HG02610 (cell line): ENCODE measurements around the gene SLC26A9.

Source experiments
- ATAC-seq: cut with Tn5 transposase; IDR thresholded peaks from one replicate; pipeline ENCODE4 v1.9.1; 2021; ENCODE audit warnings: mild to moderate bottlenecking, moderate library complexity; ENCODE audit not compliant: unreplicated experiment

The SLC26A9 gene

DNA sequence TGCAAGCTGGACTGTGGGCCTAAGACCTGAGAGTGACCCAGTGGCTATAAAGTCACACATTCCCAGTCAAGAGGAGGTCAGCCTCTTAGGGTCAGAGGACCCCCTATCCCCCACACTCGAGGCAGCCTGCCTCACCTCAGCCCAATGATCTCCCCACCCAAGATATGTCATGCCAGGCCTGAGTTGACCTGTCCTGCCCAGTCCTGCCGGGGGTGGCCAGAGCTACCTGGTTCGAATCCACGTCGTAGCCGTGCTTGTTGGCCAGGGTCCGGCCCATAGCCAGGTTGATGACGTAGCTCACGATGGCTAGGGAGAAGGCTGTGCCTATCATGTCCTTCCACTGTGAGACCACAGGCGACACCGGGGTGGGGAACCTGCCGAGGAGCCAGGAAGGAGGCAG lies 15.6 kb downstream of the SLC26A9 start:
- no peak for ATAC-seq

DNA sequence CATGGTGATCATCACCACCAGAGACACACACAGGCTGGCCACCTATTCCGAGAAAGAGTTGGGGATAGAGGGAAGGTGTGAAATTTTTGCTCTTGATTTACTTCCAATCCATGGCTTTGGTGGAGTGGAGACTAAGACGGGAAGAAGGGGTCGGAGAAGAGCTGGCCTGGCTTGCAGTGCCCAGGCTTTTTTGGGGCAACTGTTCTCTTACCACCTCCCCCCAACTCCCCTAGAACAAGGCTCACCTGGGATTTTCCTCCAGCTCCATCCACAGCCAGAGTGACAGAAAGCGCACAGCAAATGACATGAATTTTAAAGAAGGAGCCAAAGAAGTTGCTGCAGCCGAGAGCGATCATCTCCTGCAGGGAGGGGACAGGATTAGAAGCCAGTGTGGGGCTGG lies 16.0 kb downstream of the SLC26A9 start:
- ATAC-seq = no peak

DNA sequence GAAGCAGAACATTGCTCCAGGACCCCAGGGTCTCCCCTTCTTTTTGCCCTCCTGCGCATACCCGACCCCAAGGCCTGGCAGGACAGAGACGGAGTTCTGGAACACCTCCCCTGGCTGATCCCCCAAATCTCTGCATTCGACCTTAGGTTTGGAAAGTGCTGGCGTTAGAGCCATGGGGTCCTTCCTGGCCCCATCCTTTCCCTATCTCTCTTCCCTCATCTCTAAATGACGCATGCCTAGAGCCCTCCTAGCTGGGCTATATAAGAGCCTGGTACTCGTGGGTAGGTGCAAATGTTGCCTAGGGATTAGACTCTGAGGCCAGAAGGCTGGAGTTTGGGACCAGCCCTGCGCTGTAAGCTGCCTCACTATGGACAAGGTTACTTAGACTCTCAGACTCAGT lies 16.6 kb downstream of the SLC26A9 start:
- ATAC-seq = no peak

DNA sequence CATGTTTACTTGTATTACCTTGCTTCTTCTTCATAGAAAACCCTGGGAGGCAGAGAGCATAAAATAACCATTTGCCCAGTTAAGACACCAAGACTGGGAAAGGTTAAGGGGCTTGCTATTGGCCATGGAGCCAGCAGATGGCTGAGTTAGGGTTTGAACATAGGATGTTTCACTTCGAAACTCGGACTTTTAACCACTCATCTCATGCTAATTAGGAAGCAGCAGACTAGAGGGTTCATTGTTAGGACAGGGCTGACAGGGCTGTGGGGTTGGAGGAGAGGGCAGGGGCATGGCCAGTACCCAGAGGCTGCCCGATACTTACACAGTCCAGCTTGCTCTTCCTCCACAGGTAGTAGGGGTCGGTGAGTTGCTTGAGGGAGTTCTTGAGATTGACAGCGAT lies 17.0 kb downstream of the SLC26A9 start:
- ATAC-seq = no peak

DNA sequence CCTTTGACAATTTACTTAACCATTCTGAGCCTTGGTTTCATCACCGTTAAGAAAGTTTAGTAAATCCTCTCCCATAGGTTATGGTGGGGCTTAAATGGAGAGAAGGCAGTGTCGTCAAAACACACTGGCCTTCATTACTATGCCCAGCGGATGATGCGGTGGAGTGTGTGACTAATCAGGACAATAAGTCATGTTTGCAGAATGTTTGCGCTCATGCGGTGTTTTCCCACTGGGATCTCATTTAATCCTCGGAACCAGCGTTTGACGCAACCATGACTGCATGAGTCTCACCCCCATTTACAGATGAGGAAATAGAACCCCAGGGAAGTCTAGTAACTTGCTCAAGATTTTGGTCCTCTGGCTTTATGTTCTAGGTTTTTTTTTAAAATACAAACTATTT lies 17.5 kb downstream of the SLC26A9 start:
- ATAC-seq = no peak

DNA sequence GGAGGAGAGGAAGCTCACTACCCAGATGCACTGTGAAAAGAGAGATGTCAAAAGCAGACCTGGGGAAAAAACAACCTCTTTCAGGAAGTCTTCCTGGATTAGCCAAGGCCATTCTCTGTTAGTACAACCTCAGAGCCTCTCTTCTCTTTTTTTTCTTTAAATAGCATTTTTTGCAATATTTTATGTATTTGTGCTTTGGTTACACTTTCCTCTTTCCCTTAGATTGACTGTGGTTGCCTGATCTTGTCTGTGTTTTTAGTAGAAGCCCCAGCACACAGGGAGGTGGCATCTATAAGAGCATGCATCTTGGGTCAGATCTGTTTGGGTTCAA lies 18.8 kb downstream of the SLC26A9 start:
- ATAC-seq = no peak

DNA sequence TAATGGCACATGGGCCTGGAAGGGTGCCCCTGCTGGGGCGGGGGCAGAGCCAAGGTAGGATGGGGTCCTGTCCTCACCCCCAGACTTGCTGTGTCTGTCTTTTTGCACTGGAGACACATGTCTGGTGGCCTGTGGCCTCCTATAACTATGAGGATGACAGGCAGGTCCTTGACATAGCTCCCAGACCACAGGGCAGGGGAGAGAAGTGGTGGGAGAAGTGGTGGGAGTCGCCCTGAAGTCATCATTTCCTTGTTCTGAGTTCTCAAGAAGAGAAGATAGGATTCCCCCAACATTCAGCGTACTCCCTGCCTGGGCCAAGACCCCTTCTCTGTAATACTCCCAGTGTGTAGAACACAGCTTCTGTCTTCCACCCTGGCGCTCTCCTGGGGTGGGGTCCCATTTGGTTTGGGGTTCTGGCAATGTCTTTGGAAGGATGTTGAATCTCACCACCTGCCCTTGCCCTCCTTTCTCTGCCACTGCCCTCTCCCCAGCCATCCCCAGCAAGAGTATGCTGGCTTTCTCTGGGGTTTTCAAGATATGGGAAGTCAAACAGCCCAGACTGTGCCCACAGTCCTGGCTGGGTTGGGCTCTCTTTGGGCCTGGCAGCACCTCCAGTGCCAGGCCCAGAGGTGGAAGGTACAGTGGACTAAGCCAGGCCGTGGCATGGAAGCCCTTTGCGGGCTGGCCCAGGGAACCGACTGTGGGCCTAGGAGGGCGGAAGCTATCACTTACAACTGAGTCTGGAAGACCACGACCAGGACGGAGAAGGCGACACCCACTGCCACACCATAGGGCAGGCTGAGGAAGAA lies 19.4 kb downstream of the SLC26A9 start:
- no peak for ATAC-seq

DNA sequence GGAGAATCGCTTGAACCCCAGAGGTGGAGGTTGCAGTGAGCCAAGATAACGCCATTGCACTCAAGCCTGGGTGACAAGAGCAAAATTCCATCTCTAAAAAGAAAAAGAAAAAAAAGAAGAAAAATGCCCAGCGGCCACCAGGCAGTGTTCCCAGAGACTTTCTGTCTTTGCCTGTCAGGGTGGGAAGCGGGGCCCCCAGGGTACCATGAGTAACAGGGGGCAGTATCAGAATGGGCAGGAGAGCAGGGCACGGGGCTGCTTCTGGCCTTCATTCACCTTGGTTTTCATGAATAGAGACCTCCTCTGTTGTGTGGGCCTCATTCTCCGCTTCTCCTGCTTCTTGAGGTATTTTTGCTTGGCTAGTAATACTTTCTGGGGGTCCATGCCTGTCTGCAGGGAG lies 20.4 kb downstream of the SLC26A9 start:
- no peak for ATAC-seq

DNA sequence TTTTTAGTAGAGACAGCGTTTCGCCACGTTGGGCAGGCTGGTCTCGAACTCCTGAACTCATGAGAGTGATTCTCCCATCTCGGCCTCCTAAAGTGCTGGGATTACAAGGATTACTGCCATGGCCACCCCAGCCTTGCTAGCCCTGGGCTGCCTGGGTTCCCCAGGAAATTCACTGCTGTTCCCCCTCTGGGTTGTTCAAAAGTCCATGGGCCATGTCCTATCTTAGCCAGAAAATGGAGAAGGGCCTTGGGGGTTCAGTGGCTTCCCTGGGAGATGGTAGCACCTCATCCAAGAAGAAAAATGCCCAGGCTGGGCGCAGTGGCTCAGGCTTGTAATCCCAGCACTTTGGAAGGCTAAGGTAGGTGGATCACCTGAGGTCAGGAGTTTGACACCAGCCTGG lies 20.9 kb downstream of the SLC26A9 start:
- no peak for ATAC-seq

DNA sequence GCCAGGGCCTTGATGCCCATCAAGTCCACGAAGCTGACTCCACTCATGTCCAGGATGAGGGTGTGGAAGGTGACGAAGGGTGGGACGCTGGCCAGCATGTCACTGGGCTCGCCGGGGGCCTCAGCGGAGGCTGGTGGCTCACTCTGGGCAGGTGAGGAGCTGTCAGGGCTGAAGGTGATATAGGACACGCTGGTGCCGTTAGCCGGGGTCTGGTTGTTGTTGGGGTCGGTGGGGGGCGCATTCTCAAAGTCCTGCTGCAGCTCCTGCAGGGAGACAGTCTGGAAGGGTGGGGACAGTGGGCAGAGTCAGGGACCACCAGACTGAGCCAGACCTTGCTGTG lies 21.7 kb downstream of the SLC26A9 start:
- no peak for ATAC-seq

DNA sequence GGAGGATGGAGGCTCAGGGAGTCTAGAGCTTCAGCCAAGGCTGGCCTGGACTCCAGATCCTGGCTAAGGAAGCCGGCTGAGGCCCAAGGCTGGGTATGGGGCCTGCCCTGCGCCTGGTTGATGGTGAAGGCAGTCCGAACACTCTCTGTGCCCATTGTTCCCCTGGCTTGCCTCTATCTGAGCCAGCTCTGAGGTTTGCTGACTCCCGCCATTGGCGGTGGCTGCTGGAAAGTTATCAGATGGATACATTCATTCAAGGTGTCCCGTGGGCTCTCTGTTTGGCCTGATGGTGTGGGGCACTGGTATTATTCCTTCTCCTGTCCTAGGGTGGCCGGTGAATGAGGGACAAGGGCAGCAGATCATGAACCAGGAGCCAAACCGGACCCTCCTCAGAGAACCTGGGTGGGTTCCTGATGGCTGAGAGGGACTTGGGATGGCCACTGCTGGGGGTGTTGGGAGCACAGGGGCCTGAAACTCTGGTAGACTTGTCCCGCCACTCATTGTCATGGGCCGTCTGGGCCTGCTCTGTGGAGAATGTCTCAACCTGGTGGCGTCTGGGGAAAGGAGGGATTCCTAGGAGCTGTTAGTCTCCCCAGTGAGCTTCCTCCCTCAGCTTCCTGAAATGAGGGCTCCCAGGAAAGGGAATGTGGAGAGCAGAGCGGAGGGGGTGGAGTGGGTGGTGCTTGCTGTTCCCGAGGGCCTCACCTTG lies 22.2 kb downstream of the SLC26A9 start:
- ATAC-seq = no peak

DNA sequence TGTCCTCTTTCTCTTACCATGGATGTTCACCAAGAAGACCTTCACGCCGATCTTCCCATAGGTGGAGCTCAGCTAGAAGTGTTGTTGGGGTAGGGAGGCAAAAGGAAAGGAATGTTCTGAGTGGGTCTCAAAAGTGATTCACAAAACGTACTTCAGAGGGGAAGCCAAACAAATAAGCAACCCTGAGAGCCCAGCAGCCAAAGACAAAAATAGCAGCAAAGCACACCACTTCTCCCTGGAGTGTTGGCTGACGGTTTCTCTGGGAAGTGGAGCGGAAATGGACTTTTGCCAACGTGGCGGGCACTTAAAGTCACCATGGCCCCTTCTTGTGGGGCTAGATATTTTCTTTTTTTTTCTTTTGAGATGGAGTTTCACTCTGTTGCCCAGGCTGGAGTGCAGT lies 23.1 kb downstream of the SLC26A9 start:
- no peak for ATAC-seq

DNA sequence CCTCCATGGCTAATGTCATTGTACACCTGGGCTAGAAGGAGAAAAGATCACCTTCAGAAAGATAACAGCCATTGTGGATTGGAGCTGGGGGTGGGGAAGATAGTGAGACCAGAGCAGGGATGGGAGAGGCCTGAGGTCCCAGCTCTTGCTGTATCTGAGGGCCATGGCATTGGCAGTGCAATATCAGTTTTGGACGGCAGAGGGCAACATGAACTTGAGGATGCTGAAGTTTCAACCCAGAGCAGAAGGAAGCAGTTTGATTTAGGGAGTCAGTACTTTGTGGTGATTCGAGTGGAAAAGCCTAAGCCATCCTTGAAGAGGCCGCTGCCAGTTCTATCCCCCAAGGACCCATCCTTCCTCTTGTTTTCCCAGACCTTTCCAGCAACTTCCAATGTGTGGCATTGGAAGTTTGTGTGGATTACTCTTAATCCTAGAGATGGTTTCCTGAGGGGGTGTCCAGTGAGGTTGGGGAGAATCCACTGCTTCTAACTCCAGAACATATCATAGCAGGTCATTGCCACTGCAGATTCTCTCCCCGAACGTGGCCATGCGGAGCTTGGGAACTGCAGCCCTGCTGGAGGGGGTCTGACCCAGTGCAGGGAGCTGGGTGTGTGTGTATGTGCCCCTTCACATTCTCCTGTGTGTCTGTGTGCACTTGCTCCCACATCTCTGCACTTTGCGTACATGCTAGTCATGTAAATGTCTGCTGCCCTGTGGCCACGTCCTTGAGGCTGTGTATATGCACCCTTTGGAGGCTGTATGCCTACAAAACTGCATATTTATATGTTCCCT lies 24.1 kb downstream of the SLC26A9 start:
- ATAC-seq = no peak

DNA sequence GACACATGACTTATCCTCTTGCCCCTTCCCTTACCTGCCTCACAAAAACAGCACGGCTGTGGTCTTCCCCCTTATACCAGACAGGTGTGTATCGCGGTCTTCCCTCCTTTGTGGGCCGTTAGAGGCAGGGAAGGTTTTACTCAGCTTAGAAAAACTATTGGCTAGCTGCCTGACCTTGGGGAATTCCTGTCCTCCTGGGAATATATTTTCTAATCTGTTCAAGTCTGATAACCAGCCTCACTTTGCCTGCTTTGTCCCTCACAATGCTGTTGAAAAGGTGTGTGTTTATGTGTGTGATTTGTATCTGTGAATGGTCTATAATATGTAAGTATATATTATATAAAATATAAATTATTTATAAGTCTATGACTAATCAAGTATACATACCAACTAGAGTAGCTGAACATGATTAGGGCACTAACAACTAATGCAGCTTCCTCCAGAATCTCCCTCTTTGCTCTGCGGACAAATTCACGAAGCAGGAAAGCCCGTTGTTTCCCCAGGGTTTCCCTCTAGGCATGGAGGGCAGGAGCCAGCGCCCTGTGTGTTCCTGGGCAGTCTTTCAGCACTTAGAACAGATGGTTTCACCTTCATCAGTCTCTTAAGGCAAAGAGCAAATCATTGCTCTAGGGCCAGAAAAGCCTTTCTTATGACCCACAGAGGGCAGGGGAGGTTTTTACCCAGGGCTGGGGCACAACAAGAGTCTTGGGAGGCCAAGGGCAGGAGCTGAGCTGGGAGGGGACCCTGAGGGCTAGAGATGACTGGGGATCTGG lies 25.6 kb downstream of the SLC26A9 start:
- no peak for ATAC-seq

DNA sequence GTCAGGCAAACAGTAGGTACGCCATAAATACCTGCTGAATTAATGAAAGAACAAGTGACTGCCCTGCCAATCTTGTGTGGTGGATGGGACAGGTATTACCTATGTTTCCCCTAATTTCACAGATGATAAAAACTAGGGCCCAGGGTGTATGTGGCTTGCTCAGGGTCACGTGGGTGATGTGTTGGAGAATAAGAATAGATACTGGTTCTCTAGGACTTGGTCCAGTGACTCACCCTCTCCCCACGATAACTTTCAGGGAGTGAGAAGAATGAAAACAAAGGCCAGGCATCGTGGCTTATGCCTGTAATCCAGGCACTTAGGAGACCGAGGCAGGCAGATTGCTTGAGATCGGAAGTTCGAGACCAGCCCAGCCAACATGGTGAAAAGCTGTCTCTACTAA lies 26.7 kb downstream of the SLC26A9 start:
- ATAC-seq = no peak

DNA sequence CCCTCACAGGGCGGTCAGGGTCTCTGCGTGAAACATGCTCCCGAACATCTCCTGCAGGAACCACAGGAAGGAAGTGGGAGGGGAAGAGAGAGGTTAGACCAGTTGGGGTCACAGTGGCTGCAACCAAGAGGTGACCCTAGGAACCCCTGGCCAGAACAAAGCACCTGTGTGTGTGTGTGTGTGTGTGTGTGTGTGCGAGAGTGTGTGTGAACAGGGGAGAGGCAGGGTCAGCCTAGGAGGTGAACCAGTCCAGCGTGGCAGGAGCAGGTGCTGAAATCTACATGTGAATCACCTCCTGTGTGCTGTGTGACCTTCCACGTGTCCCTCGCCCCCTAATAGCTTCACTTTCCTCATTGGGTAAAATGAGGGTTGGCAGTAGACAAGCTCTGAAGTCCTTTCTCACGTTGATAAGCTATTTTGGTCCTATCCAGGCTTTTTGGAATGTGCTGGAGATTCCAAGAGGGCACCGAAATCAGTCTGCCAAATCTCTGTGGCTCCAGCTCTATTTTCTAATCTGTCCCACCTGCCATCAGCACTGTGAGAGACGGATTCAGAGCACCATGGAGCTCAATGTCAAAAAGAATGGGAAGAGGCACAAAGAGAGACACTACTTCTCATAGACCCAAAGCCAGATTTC lies 27.8 kb downstream of the SLC26A9 start:
- ATAC-seq = no peak

DNA sequence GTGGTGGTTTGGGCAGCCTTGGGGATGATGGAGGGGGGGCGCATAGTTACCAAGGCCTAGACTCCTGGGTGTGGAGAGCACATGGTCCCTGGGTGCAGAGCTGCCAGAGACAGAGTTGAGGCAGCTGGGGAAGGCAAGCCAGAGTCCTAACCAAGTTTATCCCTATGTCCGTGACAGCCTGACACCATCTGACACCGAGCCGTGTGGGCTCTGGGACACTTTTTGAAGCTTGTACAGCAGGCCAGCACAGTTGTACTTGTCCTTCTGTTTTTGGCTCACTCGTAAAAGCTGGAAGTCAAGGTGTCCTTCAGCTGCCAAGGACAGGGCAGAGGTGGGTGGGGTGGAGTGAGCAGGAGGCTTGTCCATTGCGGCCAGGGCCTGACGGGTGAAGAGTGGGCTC lies 28.5 kb downstream of the SLC26A9 start:
- no peak for ATAC-seq

DNA sequence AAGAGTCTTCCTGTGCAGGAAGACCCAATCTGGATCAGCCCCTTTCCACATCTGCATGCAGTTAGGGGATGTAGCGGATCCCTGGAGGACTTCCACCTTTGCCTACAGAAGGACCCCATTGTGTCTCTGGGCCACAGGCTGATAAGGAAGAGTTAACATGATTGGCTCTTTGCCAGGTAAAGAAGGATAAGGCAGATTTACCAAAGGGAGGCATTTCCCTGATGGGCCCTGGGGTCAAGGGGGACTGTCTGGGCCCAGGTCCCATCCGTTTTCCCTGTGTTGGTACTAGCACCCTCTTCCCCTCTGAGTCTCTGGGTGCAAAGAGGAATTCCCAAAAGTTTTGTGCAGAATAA lies 29.1 kb downstream of the SLC26A9 start:
- no peak for ATAC-seq

DNA sequence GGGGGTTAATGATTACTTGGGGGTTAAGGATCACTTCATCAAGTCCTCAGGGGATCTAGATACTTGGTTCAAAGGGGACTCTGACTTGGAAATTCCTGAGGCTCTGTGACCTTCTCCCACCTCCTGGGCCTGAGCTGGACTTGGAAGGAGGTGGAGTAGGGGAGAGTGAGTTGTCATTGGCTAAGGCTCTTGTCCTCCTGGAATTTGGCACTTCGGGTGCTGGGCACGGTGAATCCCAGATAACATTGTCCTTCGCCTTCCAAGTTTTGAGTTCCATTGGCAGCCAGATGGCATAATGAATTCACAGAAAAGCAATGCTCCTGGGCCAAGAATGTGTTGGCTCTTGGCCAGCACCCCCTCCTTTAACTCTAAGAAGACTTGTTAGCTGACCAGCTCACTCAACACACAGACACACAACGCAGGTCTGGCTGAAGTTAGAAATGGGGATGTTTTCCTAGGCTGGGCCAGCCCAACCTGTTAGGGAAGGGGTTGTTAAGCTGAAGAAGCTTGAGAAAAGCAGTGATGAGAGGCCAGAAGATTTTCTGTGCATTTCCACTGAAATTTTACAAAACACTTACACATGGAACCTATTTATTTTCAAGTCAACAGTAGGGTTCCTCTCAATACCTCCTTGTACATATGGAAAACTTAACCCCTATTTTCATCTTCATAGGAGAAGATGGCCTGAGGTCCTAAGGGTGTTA lies 29.7 kb downstream of the SLC26A9 start:
- ATAC-seq = no peak

DNA sequence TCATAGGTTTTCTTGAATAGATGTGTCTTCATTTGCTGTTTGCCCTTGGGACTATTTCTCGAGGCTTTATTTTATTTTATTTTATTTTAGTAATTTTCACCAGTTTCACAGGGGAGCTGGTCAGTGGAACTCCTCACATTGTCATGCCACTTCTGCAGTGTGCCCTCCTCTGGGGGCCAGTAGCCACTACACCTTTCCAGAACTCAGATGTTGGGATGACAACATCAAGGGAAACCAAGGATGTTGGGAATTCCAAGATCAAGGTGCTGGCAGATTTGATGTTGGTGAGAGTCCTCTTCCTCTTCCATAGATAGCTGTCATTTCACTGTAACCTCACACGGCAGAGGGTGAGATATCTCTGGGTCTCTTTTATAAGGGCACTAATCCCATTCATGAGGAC lies 35.5 kb downstream of the SLC26A9 start:
- no peak for ATAC-seq
